WTC11 (cell line): Measurements from ENCODE around the gene ZNF445.
"Not testable (repeated sequence)": the region's sequence is repeated elsewhere in the genome, so short reads cannot be mapped to it uniquely, and the experiment has no call there.

Experiments
- ATF1 ChIP-seq: sonication (generic); formaldehyde crosslinking; IDR thresholded peaks from 2 replicates; pipeline ENCODE4 v1.8.1; 2023; ENCODE audit warnings: mild to moderate bottlenecking, moderate library complexity, missing genetic modification reagents
- MXD4 ChIP-seq: fragments of 250-450 bp; sonication (Bioruptor Pico); IDR thresholded peaks from 2 replicates; pipeline ENCODE4 v1.8.0; 2021; ENCODE audit warnings: mild to moderate bottlenecking, moderate library complexity, borderline replicate concordance
- NFYB ChIP-seq: sonication (generic); formaldehyde crosslinking; conservative IDR thresholded peaks from 2 replicates; pipeline ENCODE4 v1.8.0; 2022; ENCODE audit warnings: low read depth, missing genetic modification reagents
- TF ChIP-seq, protein P1 (sequence below): fragments of 200-600 bp; IDR thresholded peaks from 2 replicates; pipeline ENCODE4 v1.8.0; 2022; ENCODE audit warnings: antibody characterized with exemption
- TF ChIP-seq, protein P2 (sequence below): sonication (generic); formaldehyde crosslinking; IDR thresholded peaks from 2 replicates; pipeline ENCODE4 v1.8.0; 2022; ENCODE audit warnings: mild to moderate bottlenecking, missing genetic modification reagents

DNA sequence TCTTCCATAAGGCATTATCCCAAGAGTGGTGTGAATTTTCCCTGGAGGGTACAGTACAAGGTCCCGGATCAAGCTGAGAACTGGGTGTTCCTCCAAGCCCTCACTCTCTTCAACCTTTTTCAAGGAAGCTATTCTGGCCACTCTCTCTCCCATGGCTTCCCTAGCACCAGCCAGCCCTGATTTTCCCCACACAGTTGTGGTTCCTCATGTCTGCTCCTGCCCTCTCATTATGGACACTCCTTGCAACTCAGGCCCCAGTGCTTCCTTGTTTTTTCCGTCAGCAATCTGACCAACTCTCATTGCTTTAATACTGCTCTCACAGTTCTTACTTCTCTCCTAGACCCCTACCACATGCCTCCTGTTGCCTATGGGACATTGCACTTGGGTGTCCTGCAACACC, 25.7 kb upstream of the ZNF445 start:
- TF ChIP-seq, protein P1, sequence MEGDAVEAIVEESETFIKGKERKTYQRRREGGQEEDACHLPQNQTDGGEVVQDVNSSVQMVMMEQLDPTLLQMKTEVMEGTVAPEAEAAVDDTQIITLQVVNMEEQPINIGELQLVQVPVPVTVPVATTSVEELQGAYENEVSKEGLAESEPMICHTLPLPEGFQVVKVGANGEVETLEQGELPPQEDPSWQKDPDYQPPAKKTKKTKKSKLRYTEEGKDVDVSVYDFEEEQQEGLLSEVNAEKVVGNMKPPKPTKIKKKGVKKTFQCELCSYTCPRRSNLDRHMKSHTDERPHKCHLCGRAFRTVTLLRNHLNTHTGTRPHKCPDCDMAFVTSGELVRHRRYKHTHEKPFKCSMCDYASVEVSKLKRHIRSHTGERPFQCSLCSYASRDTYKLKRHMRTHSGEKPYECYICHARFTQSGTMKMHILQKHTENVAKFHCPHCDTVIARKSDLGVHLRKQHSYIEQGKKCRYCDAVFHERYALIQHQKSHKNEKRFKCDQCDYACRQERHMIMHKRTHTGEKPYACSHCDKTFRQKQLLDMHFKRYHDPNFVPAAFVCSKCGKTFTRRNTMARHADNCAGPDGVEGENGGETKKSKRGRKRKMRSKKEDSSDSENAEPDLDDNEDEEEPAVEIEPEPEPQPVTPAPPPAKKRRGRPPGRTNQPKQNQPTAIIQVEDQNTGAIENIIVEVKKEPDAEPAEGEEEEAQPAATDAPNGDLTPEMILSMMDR = not testable (repeated sequence)
- TF ChIP-seq MXD4, ATF1, NFYB (CRISPR knock-in tag): not testable (repeated sequence)
- TF ChIP-seq, protein P2, sequence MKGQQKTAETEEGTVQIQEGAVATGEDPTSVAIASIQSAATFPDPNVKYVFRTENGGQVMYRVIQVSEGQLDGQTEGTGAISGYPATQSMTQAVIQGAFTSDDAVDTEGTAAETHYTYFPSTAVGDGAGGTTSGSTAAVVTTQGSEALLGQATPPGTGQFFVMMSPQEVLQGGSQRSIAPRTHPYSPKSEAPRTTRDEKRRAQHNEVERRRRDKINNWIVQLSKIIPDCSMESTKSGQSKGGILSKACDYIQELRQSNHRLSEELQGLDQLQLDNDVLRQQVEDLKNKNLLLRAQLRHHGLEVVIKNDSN (CRISPR knock-in tag) = not testable (repeated sequence)
